HepG2 (cell line): Measurements from ENCODE around the gene ZNRF3. TPM values are rescaled to one million over a fixed set of nuclear protein-coding genes. Genes with fewer than 3 reads are reported as not detected.

ENCODE experiments used
- DNMT1 ChIP-seq: sonication (generic); formaldehyde crosslinking; IDR thresholded peaks from 2 replicates; pipeline ENCODE4 v1.5.1; 2020; ENCODE audit warnings: mild to moderate bottlenecking, missing genetic modification reagents
- FOXJ3 ChIP-seq: sonication (generic); formaldehyde crosslinking; IDR thresholded peaks from 2 replicates; pipeline ENCODE4 v1.4.0; 2020; ENCODE audit warnings: missing genetic modification reagents, mild to moderate bottlenecking, borderline replicate concordance
- MIER2 ChIP-seq: IDR thresholded peaks from 2 replicates; pipeline ENCODE4 v1.6.1; 2016; ENCODE audit warnings: missing biosample characterization, missing genetic modification reagents
- NR1H2 ChIP-seq: sonication (generic); formaldehyde crosslinking; IDR thresholded peaks from 2 replicates; pipeline ENCODE4 v1.8.1; 2022; ENCODE audit warnings: low read depth, missing genetic modification reagents, borderline replicate concordance
- PCBP2 ChIP-seq: fragments of 200-400 bp; formaldehyde crosslinking; optimal IDR thresholded peaks from 2 replicates; pipeline ENCODE3; 2018; ENCODE audit warnings: low read length, low read depth; ENCODE audit not compliant: poor library complexity, severe bottlenecking
- PHF21A ChIP-seq: sonication (generic); formaldehyde crosslinking; IDR thresholded peaks from 2 replicates; pipeline ENCODE4 v1.5.0; 2020; ENCODE audit warnings: mild to moderate bottlenecking, missing genetic modification reagents
- RFX3 ChIP-seq: IDR thresholded peaks from 2 replicates; pipeline ENCODE4 v1.6.1; 2016; ENCODE audit warnings: missing biosample characterization, missing genetic modification reagents
- STAG1 ChIP-seq: sonication (generic); formaldehyde crosslinking; IDR thresholded peaks from 2 replicates; pipeline ENCODE4 v1.4.0; 2020; ENCODE audit warnings: missing genetic modification reagents
- THYN1 ChIP-seq: sonication (generic); formaldehyde crosslinking; IDR thresholded peaks from 2 replicates; pipeline ENCODE4 v1.8.1; 2023; ENCODE audit warnings: low read depth, mild to moderate bottlenecking, moderate library complexity, missing genetic modification reagents, borderline replicate concordance
- ZNF205 ChIP-seq: IDR thresholded peaks from 2 replicates; pipeline ENCODE4 v1.6.1; 2018; ENCODE audit warnings: missing biosample characterization, missing genetic modification reagents
- ZNF235 ChIP-seq: sonication (generic); formaldehyde crosslinking; IDR thresholded peaks from 2 replicates; pipeline ENCODE4 v1.8.1; 2023; ENCODE audit warnings: mild to moderate bottlenecking, missing genetic modification reagents, borderline replicate concordance
- ZNF30 ChIP-seq: sonication (generic); formaldehyde crosslinking; IDR thresholded peaks from 2 replicates; pipeline ENCODE4 v1.5.0; 2020; ENCODE audit warnings: mild to moderate bottlenecking, missing genetic modification reagents
- ZNF441 ChIP-seq: sonication (generic); formaldehyde crosslinking; IDR thresholded peaks from 2 replicates; pipeline ENCODE4 v1.7.0; 2021; ENCODE audit warnings: missing genetic modification reagents, borderline replicate concordance
- ZNF768 ChIP-seq: sonication (generic); formaldehyde crosslinking; IDR thresholded peaks from 2 replicates; pipeline ENCODE4 v1.4.0; 2020; ENCODE audit warnings: missing genetic modification reagents
- ZSCAN12 ChIP-seq: sonication (generic); formaldehyde crosslinking; IDR thresholded peaks from 2 replicates; pipeline ENCODE4 v1.9.0; 2021; ENCODE audit warnings: mild to moderate bottlenecking, missing genetic modification reagents
- polyA plus RNA-seq, 8 experiments: library from polyadenylated mRNA; depleted of rRNA in 3 of 8; stranded (reverse) in 7 of 8; unstranded in 1 of 8; fragments of >200 nt; fragmentation: Illumina TruSeq in 4 of 8; extraction: Trizol in 4 of 8; gene quantifications; 2 replicates each; pipeline versions ENCODE4 v1.2.1 to v1.2.3, GENCODE V29; 2011 to 2016; ENCODE audit warnings: low read depth in 4 of 8, missing spikeins in 1 of 8, mixed read lengths in 1 of 8; ENCODE audit not compliant: insufficient read depth in 1 of 8
- total RNA-seq, 5 experiments: library from RNA; depleted of rRNA; stranded (reverse); fragments of >200 nt; fragmentation: Illumina TruSeq; extraction: Trizol; gene quantifications; 2 replicates each; pipeline ENCODE4 v1.2.3, GENCODE V29; 2016; ENCODE audit warnings: low read depth in 1 of 5
- TF ChIP-seq, protein P1 (sequence below): sonication (generic); formaldehyde crosslinking; IDR thresholded peaks from 2 replicates; pipeline ENCODE4 v1.5.0; 2020; ENCODE audit warnings: mild to moderate bottlenecking, low read depth, missing genetic modification reagents, borderline replicate concordance
- TF ChIP-seq, protein P2 (sequence below): sonication (generic); formaldehyde crosslinking; conservative IDR thresholded peaks from 2 replicates; pipeline ENCODE4 v1.8.1; 2023; ENCODE audit warnings: missing genetic modification reagents
- TF ChIP-seq, protein P3 (sequence below): sonication (generic); formaldehyde crosslinking; IDR thresholded peaks from 2 replicates; pipeline ENCODE4 v1.8.1; 2022; ENCODE audit warnings: low read depth, mild to moderate bottlenecking, missing genetic modification reagents
- TF ChIP-seq, protein P4 (sequence below): IDR thresholded peaks from 2 replicates; pipeline ENCODE4 v1.6.1; 2012; ENCODE audit warnings: low read length, improper control_type of control experiment

The ZNRF3 gene
- total and polyA plus RNA-seq, 2 of the 13 experiments (the other 11 are each of a cell fraction or from before 2014, with no cell fraction given): 20.3 to 36.7 TPM

DNA sequence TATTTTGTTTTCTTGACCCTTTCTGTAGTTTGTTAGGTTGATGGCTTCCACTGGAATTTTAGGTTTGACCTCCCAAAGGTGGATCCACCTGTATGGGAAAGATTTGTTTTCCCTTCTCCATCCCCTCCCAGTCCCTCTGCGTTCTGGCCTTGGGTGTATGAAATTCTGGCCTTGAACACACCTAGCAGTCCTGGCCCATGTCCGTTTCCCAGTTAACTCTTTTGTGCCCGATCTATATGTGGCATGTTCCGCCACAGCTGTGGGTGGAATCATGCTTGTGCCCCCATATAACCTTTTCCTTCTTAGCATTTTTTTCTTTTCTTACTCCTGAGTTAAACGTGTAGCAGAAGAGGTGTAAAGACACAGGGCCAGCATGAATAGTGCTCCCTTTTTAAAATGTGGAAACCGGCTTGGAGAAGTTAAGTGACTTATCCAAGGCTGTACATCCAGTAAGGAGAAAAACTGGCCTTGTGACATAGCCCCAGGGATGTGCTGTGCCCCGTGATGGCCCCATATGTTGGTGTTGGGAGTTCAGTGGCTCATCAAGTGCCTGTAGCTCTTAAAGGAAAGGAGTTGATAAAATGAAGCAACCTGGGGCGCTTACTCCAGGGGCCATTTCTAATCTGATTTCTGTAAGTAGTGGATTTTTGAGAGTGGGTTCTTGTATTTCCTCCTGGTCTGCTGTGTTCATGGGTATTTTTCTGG is 39.3 kb downstream of the ZNRF3 start (continued):
- TF ChIP-seq ZSCAN12 (CRISPR knock-in tag): no peak
- TF ChIP-seq ZNF235 (CRISPR knock-in tag): no peak
- TF ChIP-seq, protein P1, sequence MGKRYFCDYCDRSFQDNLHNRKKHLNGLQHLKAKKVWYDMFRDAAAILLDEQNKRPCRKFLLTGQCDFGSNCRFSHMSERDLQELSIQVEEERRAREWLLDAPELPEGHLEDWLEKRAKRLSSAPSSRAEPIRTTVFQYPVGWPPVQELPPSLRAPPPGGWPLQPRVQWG: no peak
- no peak; the same call in 1 of the 2 replicates for TF ChIP-seq STAG1 (CRISPR knock-in tag)
- no peak for TF ChIP-seq PCBP2
- TF ChIP-seq, protein P2, sequence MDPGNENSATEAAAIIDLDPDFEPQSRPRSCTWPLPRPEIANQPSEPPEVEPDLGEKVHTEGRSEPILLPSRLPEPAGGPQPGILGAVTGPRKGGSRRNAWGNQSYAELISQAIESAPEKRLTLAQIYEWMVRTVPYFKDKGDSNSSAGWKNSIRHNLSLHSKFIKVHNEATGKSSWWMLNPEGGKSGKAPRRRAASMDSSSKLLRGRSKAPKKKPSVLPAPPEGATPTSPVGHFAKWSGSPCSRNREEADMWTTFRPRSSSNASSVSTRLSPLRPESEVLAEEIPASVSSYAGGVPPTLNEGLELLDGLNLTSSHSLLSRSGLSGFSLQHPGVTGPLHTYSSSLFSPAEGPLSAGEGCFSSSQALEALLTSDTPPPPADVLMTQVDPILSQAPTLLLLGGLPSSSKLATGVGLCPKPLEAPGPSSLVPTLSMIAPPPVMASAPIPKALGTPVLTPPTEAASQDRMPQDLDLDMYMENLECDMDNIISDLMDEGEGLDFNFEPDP (CRISPR knock-in tag): no peak
- no peak for TF ChIP-seq NR1H2 (CRISPR knock-in tag)
- TF ChIP-seq, protein P3, sequence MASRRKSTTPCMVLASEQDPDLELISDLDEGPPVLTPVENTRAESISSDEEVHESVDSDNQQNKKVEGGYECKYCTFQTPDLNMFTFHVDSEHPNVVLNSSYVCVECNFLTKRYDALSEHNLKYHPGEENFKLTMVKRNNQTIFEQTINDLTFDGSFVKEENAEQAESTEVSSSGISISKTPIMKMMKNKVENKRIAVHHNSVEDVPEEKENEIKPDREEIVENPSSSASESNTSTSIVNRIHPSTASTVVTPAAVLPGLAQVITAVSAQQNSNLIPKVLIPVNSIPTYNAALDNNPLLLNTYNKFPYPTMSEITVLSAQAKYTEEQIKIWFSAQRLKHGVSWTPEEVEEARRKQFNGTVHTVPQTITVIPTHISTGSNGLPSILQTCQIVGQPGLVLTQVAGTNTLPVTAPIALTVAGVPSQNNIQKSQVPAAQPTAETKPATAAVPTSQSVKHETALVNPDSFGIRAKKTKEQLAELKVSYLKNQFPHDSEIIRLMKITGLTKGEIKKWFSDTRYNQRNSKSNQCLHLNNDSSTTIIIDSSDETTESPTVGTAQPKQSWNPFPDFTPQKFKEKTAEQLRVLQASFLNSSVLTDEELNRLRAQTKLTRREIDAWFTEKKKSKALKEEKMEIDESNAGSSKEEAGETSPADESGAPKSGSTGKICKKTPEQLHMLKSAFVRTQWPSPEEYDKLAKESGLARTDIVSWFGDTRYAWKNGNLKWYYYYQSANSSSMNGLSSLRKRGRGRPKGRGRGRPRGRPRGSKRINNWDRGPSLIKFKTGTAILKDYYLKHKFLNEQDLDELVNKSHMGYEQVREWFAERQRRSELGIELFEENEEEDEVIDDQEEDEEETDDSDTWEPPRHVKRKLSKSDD (CRISPR knock-in tag): no peak
- TF ChIP-seq THYN1 (CRISPR knock-in tag): no peak
- TF ChIP-seq ZNF205 (CRISPR knock-in tag): no peak
- TF ChIP-seq, protein P4, sequence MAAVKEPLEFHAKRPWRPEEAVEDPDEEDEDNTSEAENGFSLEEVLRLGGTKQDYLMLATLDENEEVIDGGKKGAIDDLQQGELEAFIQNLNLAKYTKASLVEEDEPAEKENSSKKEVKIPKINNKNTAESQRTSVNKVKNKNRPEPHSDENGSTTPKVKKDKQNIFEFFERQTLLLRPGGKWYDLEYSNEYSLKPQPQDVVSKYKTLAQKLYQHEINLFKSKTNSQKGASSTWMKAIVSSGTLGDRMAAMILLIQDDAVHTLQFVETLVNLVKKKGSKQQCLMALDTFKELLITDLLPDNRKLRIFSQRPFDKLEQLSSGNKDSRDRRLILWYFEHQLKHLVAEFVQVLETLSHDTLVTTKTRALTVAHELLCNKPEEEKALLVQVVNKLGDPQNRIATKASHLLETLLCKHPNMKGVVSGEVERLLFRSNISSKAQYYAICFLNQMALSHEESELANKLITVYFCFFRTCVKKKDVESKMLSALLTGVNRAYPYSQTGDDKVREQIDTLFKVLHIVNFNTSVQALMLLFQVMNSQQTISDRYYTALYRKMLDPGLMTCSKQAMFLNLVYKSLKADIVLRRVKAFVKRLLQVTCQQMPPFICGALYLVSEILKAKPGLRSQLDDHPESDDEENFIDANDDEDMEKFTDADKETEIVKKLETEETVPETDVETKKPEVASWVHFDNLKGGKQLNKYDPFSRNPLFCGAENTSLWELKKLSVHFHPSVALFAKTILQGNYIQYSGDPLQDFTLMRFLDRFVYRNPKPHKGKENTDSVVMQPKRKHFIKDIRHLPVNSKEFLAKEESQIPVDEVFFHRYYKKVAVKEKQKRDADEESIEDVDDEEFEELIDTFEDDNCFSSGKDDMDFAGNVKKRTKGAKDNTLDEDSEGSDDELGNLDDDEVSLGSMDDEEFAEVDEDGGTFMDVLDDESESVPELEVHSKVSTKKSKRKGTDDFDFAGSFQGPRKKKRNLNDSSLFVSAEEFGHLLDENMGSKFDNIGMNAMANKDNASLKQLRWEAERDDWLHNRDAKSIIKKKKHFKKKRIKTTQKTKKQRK: no peak
- TF ChIP-seq ZNF30 (CRISPR knock-in tag): no peak
- TF ChIP-seq FOXJ3 (CRISPR knock-in tag): no peak
- no peak for TF ChIP-seq RFX3 (CRISPR knock-in tag)
- no peak for TF ChIP-seq DNMT1 (CRISPR knock-in tag)
- TF ChIP-seq ZNF441 (CRISPR knock-in tag): no peak
- TF ChIP-seq ZNF768 (CRISPR knock-in tag): no peak
- TF ChIP-seq PHF21A (CRISPR knock-in tag): no peak
- TF ChIP-seq MIER2 (CRISPR knock-in tag): no peak
